K562 (cell line): ENCODE data around the gene LLCFC1. TPM values are rescaled to one million over a fixed set of nuclear protein-coding genes. Genes with fewer than 3 reads are reported as not detected.

ENCODE experiments used
- AFF4 ChIP-seq: sonication (generic); formaldehyde crosslinking; IDR thresholded peaks from 2 replicates; pipeline ENCODE4 v1.8.0; 2023; ENCODE audit warnings: mild to moderate bottlenecking, missing genetic modification reagents
- ARHGAP35 ChIP-seq: fragments of 450-650 bp; IDR thresholded peaks from 2 replicates; pipeline ENCODE4 v1.6.1; 2018; ENCODE audit not compliant: partially characterized antibody
- BDP1 ChIP-seq: IDR thresholded peaks from 3 replicates; pipeline ENCODE4 v1.6.1; 2011; ENCODE audit not compliant: insufficient read length, insufficient read depth
- ELF2 ChIP-seq: fragments of 250-450 bp; sonication (Bioruptor Pico); IDR thresholded peaks from 2 replicates; pipeline ENCODE4 v1.5.0; 2021; ENCODE audit warnings: mild to moderate bottlenecking
- ELF4 ChIP-seq: fragments of 450-650 bp; formaldehyde crosslinking; IDR thresholded peaks from 2 replicates; pipeline ENCODE4 v1.4.0; 2022; ENCODE audit warnings: missing genetic modification characterization
- MED1 ChIP-seq: sonication (generic); formaldehyde crosslinking; IDR thresholded peaks from 2 replicates; pipeline ENCODE4 v1.8.1; 2023; ENCODE audit warnings: missing genetic modification reagents, borderline replicate concordance
- MYBL2 ChIP-seq, 2 experiments: fragments of 450-650 bp in 1 of 2; sonication (generic) in 1 of 2; formaldehyde crosslinking in 1 of 2; IDR thresholded peaks; 2 replicates each; pipeline versions ENCODE4 v1.6.1 to v1.8.1; 2017 to 2022; ENCODE audit warnings: borderline replicate concordance in 1 of 2, inconsistent platforms in 1 of 2, low read depth in 1 of 2, mild to moderate bottlenecking in 1 of 2, missing genetic modification reagents in 1 of 2, moderate library complexity in 1 of 2
- POLR2AphosphoS2 ChIP-seq: IDR thresholded peaks from 2 replicates; pipeline ENCODE4 v1.6.1; 2012; ENCODE audit warnings: low read length, improper control_type of control experiment
- RBFOX2 ChIP-seq: fragments of 200-400 bp; formaldehyde crosslinking; IDR thresholded peaks from 2 replicates; pipeline ENCODE4 v1.6.1; 2017; ENCODE audit warnings: low read depth, mild to moderate bottlenecking, low read length, moderate library complexity
- ZC3H4 ChIP-seq: sonication (generic); formaldehyde crosslinking; IDR thresholded peaks from 2 replicates; pipeline ENCODE4 v1.9.0; 2021; ENCODE audit warnings: missing genetic modification reagents, borderline replicate concordance
- polyA plus RNA-seq, 8 experiments: library from polyadenylated mRNA; depleted of rRNA in 4 of 8; stranded (reverse) in 5 of 8; unstranded in 3 of 8; fragments of >200 nt; fragmentation: Nextera tagmentation in 2 of 8; fragmentation: Illumina TruSeq in 1 of 8; extraction: Ambion mirVana in 2 of 8; extraction: Trizol in 1 of 8; gene quantifications; 2 replicates each; pipeline versions ENCODE4 v1.2.1 to v1.2.3, GENCODE V29; 2011 to 2014; ENCODE audit warnings: inconsistent platforms in 1 of 8, missing spikeins in 1 of 8
- total RNA-seq, 7 experiments: library from RNA; depleted of rRNA in 6 of 7; stranded (reverse); fragments of >200 nt in 6 of 7; fragmentation: Illumina TruSeq in 2 of 7; extraction: Trizol in 2 of 7; gene quantifications; 2 replicates each; pipeline versions ENCODE4 v1.2.1 to v1.2.3, GENCODE V29; 2011 to 2021; ENCODE audit warnings: low replicate concordance in 1 of 7
- TF ChIP-seq, protein P1 (sequence below): fragments of 450-650 bp; IDR thresholded peaks from 2 replicates; pipeline ENCODE4 v1.6.1; 2016; ENCODE audit warnings: borderline replicate concordance
- TF ChIP-seq, protein P2 (sequence below): fragments of 450-650 bp; formaldehyde crosslinking; IDR thresholded peaks from 2 replicates; pipeline ENCODE4 v1.4.0; 2022; ENCODE audit warnings: missing genetic modification characterization
- TF ChIP-seq, protein P3 (sequence below): fragments of 450-650 bp; conservative IDR thresholded peaks from 2 replicates; pipeline ENCODE4 v1.6.1; 2016; ENCODE audit warnings: missing genetic modification characterization, low read depth, mild to moderate bottlenecking, missing compliant biosample characterization, moderate library complexity

LLCFC1 gene
- total and polyA plus RNA-seq, 9 of the 15 experiments (the other 6 are each of a cell fraction or from before 2014, with no cell fraction given), result not detected

GRCh38 chr7:142890874-142891485 is 48.3 kb upstream of the LLCFC1 start (continued):
- TF ChIP-seq AFF4 (CRISPR knock-in tag) (no peak), ARHGAP35 (no peak), RBFOX2 (no peak), MYBL2 (IDR thresholded peaks at IDR 0.05; ENCODE audit: low read depth) (0 out of 2 replicates have a peak, but pooled peaks have one; percentile 21), MYBL2 (CRISPR knock-in tag; IDR thresholded peaks at IDR 0.05; ENCODE audit: borderline replicate concordance) (no peak), ELF2 (CRISPR knock-in tag) (no peak), POLR2AphosphoS2 (no peak), ZC3H4 (CRISPR knock-in tag) (peak; percentile 79; the same call in 1 of the 2 replicates), BDP1 (no peak), MED1 (CRISPR knock-in tag) (peak; percentile 30; the same call in 1 of the 2 replicates), ELF4 (CRISPR knock-in tag) (0 out of 2 replicates have a peak, but pooled peaks have one; percentile 47)
- TF ChIP-seq, protein P1, sequence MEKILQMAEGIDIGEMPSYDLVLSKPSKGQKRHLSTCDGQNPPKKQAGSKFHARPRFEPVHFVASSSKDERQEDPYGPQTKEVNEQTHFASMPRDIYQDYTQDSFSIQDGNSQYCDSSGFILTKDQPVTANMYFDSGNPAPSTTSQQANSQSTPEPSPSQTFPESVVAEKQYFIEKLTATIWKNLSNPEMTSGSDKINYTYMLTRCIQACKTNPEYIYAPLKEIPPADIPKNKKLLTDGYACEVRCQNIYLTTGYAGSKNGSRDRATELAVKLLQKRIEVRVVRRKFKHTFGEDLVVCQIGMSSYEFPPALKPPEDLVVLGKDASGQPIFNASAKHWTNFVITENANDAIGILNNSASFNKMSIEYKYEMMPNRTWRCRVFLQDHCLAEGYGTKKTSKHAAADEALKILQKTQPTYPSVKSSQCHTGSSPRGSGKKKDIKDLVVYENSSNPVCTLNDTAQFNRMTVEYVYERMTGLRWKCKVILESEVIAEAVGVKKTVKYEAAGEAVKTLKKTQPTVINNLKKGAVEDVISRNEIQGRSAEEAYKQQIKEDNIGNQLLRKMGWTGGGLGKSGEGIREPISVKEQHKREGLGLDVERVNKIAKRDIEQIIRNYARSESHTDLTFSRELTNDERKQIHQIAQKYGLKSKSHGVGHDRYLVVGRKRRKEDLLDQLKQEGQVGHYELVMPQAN, result 0 out of 2 replicates have a peak, but pooled peaks have one; percentile 21
- TF ChIP-seq, protein P2, sequence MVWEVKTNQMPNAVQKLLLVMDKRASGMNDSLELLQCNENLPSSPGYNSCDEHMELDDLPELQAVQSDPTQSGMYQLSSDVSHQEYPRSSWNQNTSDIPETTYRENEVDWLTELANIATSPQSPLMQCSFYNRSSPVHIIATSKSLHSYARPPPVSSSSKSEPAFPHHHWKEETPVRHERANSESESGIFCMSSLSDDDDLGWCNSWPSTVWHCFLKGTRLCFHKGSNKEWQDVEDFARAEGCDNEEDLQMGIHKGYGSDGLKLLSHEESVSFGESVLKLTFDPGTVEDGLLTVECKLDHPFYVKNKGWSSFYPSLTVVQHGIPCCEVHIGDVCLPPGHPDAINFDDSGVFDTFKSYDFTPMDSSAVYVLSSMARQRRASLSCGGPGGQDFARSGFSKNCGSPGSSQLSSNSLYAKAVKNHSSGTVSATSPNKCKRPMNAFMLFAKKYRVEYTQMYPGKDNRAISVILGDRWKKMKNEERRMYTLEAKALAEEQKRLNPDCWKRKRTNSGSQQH, result 0 out of 2 replicates have a peak, but pooled peaks have one; percentile 16
- TF ChIP-seq, protein P3, sequence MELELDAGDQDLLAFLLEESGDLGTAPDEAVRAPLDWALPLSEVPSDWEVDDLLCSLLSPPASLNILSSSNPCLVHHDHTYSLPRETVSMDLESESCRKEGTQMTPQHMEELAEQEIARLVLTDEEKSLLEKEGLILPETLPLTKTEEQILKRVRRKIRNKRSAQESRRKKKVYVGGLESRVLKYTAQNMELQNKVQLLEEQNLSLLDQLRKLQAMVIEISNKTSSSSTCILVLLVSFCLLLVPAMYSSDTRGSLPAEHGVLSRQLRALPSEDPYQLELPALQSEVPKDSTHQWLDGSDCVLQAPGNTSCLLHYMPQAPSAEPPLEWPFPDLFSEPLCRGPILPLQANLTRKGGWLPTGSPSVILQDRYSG, result no peak
